ENCODE measurements around the gene DCXR. TPM values are rescaled to one million over a fixed set of nuclear protein-coding genes. Genes with fewer than 3 reads are reported as not detected.

The DCXR gene
- total and polyA plus RNA-seq, 2 of the 13 experiments (the other 11 are each of a cell fraction or from before 2014, with no cell fraction given), result 287 to 311 TPM

DNA sequence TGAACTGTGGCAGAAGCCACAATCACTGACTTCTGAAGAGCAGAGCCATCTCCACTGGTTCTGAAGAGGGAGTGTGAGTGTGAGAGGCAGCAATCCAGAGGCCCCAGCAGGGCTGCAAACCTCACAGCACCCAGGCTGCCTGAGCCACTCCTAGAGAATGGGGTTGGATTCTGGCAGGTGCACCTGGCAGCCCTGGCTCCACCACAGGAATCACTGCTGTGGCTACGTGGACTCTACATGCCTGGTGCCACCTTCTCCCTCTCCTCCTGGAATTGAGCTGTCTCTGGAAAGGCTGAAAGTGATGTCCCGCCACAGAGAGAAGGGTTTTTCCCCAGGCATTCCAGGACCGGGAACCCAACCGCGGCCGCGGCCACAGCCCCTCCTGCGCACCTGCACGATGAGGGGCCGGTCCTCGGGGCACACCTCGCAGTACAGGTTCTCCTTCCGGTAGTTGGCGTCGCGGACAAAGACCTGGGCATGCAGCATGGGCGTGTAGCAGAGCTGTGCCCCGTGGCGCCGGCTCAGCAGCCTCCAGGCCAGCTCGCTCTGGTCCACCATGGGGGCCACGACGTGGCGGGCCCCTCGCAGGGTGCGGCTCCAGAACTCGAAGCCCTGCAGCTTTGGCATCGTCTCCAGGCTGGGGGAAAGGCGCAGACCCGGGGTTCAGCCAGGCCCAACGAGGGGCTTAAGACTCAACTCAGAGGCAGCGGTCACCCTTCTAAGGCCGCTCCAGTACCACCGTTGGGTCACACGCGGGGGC is 27.1 kb upstream of the DCXR start (continued):
- peak; percentile 8; the same call in 1 of the 2 replicates for TF ChIP-seq ZNF335 (CRISPR knock-in tag; IDR thresholded peaks at IDR 0.05)
- TF ChIP-seq ZFP36L1 (CRISPR knock-in tag; IDR thresholded peaks at IDR 0.05), result no peak
- no peak for TF ChIP-seq TOE1 (CRISPR knock-in tag; IDR thresholded peaks at IDR 0.05)
- peak; percentile 50; the same call in 1 of the 2 replicates for TF ChIP-seq TFDP1 (CRISPR knock-in tag; IDR thresholded peaks at IDR 0.05; ENCODE audit: borderline replicate concordance)
- TF ChIP-seq FOXA3 (CRISPR knock-in tag; IDR thresholded peaks at IDR 0.05), result no peak
- TF ChIP-seq RFX5 (IDR thresholded peaks at IDR 0.05; ENCODE audit: low read depth, low read length), result no peak
- TF ChIP-seq ZFP1 (CRISPR knock-in tag; IDR thresholded peaks at IDR 0.05), result no peak
- TF ChIP-seq ZFAT (CRISPR knock-in tag; conservative IDR thresholded peaks at IDR 0.05), result no peak
- no peak for TF ChIP-seq POLR2AphosphoS5 (IDR thresholded peaks at IDR 0.05; ENCODE audit: low read depth, low read length)
- TF ChIP-seq, protein P1, sequence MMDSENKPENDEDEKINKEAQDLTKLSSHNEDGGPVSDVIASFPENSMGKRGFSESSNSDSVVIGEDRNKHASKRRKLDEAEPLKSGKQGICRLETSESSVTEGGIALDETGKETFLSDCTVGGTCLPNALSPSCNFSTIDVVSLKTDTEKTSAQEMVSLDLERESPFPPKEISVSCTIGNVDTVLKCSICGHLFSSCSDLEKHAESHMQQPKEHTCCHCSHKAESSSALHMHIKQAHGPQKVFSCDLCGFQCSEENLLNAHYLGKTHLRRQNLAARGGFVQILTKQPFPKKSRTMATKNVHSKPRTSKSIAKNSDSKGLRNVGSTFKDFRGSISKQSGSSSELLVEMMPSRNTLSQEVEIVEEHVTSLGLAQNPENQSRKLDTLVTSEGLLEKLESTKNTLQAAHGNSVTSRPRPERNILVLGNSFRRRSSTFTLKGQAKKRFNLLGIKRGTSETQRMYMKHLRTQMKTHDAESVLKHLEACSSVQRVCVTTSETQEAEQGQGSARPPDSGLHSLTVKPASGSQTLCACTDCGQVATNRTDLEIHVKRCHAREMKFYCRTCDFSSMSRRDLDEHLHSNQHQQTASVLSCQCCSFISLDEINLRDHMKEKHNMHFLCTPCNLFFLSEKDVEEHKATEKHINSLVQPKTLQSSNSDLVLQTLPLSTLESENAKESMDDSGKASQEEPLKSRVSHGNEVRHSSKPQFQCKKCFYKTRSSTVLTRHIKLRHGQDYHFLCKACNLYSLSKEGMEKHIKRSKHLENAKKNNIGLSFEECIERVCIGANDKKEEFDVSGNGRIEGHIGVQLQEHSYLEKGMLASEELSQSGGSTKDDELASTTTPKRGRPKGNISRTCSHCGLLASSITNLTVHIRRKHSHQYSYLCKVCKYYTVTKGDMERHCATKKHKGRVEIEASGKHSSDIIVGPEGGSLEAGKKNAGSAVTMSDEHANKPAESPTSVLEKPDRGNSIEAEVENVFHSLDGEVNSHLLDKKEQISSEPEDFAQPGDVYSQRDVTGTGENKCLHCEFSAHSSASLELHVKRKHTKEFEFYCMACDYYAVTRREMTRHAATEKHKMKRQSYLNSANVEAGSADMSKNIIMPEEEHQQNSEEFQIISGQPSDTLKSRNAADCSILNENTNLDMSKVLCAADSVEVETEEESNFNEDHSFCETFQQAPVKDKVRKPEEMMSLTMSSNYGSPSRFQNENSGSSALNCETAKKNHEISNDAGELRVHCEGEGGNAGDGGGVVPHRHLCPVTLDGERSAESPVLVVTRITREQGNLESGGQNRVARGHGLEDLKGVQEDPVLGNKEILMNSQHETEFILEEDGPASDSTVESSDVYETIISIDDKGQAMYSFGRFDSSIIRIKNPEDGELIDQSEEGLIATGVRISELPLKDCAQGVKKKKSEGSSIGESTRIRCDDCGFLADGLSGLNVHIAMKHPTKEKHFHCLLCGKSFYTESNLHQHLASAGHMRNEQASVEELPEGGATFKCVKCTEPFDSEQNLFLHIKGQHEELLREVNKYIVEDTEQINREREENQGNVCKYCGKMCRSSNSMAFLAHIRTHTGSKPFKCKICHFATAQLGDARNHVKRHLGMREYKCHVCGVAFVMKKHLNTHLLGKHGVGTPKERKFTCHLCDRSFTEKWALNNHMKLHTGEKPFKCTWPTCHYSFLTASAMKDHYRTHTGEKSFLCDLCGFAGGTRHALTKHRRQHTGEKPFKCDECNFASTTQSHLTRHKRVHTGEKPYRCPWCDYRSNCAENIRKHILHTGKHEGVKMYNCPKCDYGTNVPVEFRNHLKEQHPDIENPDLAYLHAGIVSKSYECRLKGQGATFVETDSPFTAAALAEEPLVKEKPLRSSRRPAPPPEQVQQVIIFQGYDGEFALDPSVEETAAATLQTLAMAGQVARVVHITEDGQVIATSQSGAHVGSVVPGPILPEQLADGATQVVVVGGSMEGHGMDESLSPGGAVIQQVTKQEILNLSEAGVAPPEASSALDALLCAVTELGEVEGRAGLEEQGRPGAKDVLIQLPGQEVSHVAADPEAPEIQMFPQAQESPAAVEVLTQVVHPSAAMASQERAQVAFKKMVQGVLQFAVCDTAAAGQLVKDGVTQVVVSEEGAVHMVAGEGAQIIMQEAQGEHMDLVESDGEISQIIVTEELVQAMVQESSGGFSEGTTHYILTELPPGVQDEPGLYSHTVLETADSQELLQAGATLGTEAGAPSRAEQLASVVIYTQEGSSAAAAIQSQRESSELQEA (CRISPR knock-in tag; IDR thresholded peaks at IDR 0.05; ENCODE audit: not compliant biosample characterization), result no peak
- no peak for TF ChIP-seq SNAPC4 (CRISPR knock-in tag; IDR thresholded peaks at IDR 0.05)
- 0 out of 2 replicates have a peak, but pooled peaks have one; percentile 15 for TF ChIP-seq TBX3 (IDR thresholded peaks at IDR 0.05; ENCODE audit: borderline replicate concordance)
- TF ChIP-seq NONO (IDR thresholded peaks at IDR 0.05), result no peak
- no peak for TF ChIP-seq NONO (CRISPR knock-in tag; conservative IDR thresholded peaks at IDR 0.05)
- 0 out of 2 replicates have a peak, but pooled peaks have one; percentile 29 for TF ChIP-seq MAFG (CRISPR knock-in tag; IDR thresholded peaks at IDR 0.05)
- no peak for TF ChIP-seq SRSF1 (optimal IDR thresholded peaks at IDR 0.05; ENCODE audit: low read depth, low read length)
